Adipocyte (in vitro differentiated cells): ENCODE measurements around the gene ISG15.

Experiments used
- DNase-seq: peaks from one replicate; pipeline ENCODE4 v3.0.0-alpha.2; 2015; ENCODE audit warnings: low read depth
- H3K27me3 ChIP-seq: replicated peaks from 2 replicates; pipeline ENCODE4 v1.7.0; 2013; ENCODE audit warnings: mild to moderate bottlenecking, low read length, moderate library complexity; ENCODE audit not compliant: control insufficient read depth, insufficient read depth
- H3K36me3 ChIP-seq: 2 replicates; pipeline ENCODE4 v1.7.0; 2013; ENCODE audit warnings: low read length, mild to moderate bottlenecking, moderate library complexity; ENCODE audit not compliant: control insufficient read depth, insufficient read depth, severe bottlenecking
- H3K4me1 ChIP-seq: 2 replicates; pipeline ENCODE4 v1.7.0; 2013; ENCODE audit warnings: mild to moderate bottlenecking, low read length, moderate library complexity; ENCODE audit not compliant: control insufficient read depth, insufficient read depth
- H3K4me3 ChIP-seq: 2 replicates; pipeline ENCODE4 v1.7.0; 2013; ENCODE audit warnings: mild to moderate bottlenecking, low read length, moderate library complexity
- H3K9ac ChIP-seq: 2 replicates; pipeline ENCODE4 v1.7.0; 2013; ENCODE audit warnings: mild to moderate bottlenecking, low read length, moderate library complexity
- H3K9me3 ChIP-seq: 2 replicates; pipeline ENCODE4 v1.7.0; 2013; ENCODE audit warnings: mild to moderate bottlenecking, low read length, moderate library complexity; ENCODE audit not compliant: control insufficient read depth

Gene ISG15

GRCh38 chr1:1013105-1013921 is at the start of gene ISG15:
ISG15 (plus strand) TSS chr1:1013497; CDS start chr1:1013574, 77 bp downstream.
- Histone ChIP-seq H3K9ac (peak within 1 kb of the TSS; percentile 88), H3K4me1 (peaks cover 11% of the 10 kb centered on the region), H3K27me3 (no peaks in the 10 kb centered on the region), H3K9me3 (no peaks in the 10 kb centered on the region), H3K36me3 (no peaks in the 10 kb centered on the region), H3K4me3 (peak within 1 kb of the TSS; percentile 91)
- DNase-seq, result peak; percentile 96

- no peak overlapping the region for H3K9ac ChIP-seq
- no peak overlapping the region for H3K4me3 ChIP-seq
- peaks cover 15% of the 10 kb centered on the region for H3K27me3 ChIP-seq
- H3K9me3 ChIP-seq, result no peaks in the 10 kb centered on the region
- no peaks in the 10 kb centered on the region for H3K36me3 ChIP-seq
- DNase-seq, result no peak
- H3K4me1 ChIP-seq, result no peaks in the 10 kb centered on the region
Observed at GRCh38 chr1:963746-964525, 49.4 kb upstream of the ISG15 start.

GRCh38 chr1:964691-965525 is 48.4 kb upstream of the ISG15 start:
- no peak for DNase-seq
- Histone ChIP-seq H3K36me3 (no peaks in the 10 kb centered on the region), H3K4me1 (no peaks in the 10 kb centered on the region), H3K9me3 (no peaks in the 10 kb centered on the region), H3K27me3 (peaks cover 15% of the 10 kb centered on the region), H3K4me3 (no peak overlapping the region), H3K9ac (no peak overlapping the region)

- H3K9me3 ChIP-seq, result no peaks in the 10 kb centered on the region
- no peaks in the 10 kb centered on the region for H3K4me1 ChIP-seq
- no peak overlapping the region for H3K9ac ChIP-seq
- peaks cover 22% of the 10 kb centered on the region for H3K27me3 ChIP-seq
- H3K4me3 ChIP-seq, result no peak overlapping the region
- DNase-seq, result no peak
- H3K36me3 ChIP-seq, result no peaks in the 10 kb centered on the region
Observed at GRCh38 chr1:965526-966134, 47.7 kb upstream of the ISG15 start.

- Histone ChIP-seq H3K27me3 (peaks cover 23% of the 10 kb centered on the region), H3K4me3 (peak within 1 kb of the TSS; percentile 82), H3K36me3 (no peaks in the 10 kb centered on the region), H3K9ac (peak within 1 kb of the TSS; percentile 76), H3K9me3 (no peaks in the 10 kb centered on the region), H3K4me1 (no peaks in the 10 kb centered on the region)
- DNase-seq, result no peak
Observed at GRCh38 chr1:966135-966703, 47.1 kb upstream of the ISG15 start, which contains the start of gene PLEKHN1. PLEKHN1 (plus strand) TSS chr1:966482; CDS start chr1:966532, 50 bp downstream.

GRCh38 chr1:966704-967300 is 46.5 kb upstream of the ISG15 start:
- H3K27me3 ChIP-seq, result peaks cover 23% of the 10 kb centered on the region
- H3K4me3 ChIP-seq, result peak overlapping the region; percentile 82
- peak; percentile 87 for DNase-seq

GRCh38 chr1:967466-968343 is 45.6 kb upstream of the ISG15 start:
- no peak overlapping the region for H3K4me3 ChIP-seq
- H3K4me1 ChIP-seq, result no peaks in the 10 kb centered on the region
- H3K36me3 ChIP-seq, result no peaks in the 10 kb centered on the region
- peaks cover 23% of the 10 kb centered on the region for H3K27me3 ChIP-seq
- DNase-seq, result no peak
- H3K9ac ChIP-seq, result no peak overlapping the region
- no peaks in the 10 kb centered on the region for H3K9me3 ChIP-seq

More at GRCh38 chr1:966704-967300, 46.5 kb upstream of the ISG15 start:
- Histone ChIP-seq H3K4me1 (no peaks in the 10 kb centered on the region), H3K9me3 (no peaks in the 10 kb centered on the region), H3K36me3 (no peaks in the 10 kb centered on the region), H3K9ac (peak overlapping the region; percentile 76)

GRCh38 chr1:969260-969855 is 43.9 kb upstream of the ISG15 start:
- H3K9me3 ChIP-seq, result no peaks in the 10 kb centered on the region
- no peak overlapping the region for H3K9ac ChIP-seq
- H3K36me3 ChIP-seq, result no peaks in the 10 kb centered on the region
- H3K4me1 ChIP-seq, result no peaks in the 10 kb centered on the region
- peaks cover 29% of the 10 kb centered on the region for H3K27me3 ChIP-seq
- DNase-seq, result no peak
- H3K4me3 ChIP-seq, result no peak overlapping the region

- Histone ChIP-seq H3K27me3 (peaks cover 38% of the 10 kb centered on the region), H3K4me1 (no peaks in the 10 kb centered on the region), H3K9me3 (no peaks in the 10 kb centered on the region), H3K4me3 (no peak overlapping the region), H3K36me3 (no peaks in the 10 kb centered on the region), H3K9ac (no peak overlapping the region)
- DNase-seq, result no peak
Observed at GRCh38 chr1:970242-970972, 42.9 kb upstream of the ISG15 start.
